Left hindlimb (tissue), 1 donor: ENCODE results near the gene SMIM35.

Experiments
- DNase-seq: peaks from one replicate; pipeline ENCODE4 v3.0.0-alpha.2; 2018

SMIM35 gene

DNA sequence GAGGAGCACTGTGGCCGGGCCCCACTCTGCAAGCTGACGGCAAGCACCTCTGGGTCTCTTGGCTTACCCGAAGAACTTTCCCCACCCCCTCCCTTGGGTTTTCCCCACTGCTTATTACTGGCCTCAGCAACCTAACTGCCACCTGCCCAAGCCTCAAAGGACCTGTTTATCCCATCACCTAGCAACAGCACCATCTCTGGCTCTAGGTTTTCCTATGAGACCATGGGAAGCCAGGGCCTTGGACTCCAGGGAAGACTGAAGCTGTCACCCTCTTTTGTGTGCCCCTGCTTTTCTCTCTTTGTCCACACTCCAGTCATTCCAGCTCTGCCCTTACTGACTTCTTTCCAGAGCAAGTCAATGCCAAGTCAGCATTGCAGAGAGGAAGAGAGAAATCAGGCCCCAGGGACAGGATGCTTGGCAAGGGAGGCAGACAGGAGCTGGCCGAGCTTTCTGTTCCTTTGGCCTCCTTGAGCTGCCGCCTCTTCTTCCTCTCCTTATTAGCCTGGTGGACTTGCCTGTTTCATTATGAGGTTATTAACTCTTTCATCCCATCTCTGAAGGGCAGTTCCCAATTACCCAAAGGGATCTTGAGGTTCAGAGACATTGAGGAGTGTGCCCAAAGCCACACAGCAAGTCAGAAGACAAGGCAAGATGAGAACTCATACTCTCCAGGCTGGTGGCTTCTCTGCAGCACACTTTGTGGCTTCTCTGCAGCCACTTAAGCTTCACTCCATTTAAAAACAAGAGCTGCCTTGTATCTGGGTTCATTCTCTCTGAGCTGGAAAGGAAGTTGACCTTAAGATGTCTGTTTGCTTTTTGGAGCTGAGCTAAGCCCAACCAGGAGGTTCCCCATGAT lies at the start of gene SMIM35:
Gene SMIM35, minus strand, starts transcription at position 51 of the 856 bp plus-strand sequence. CDS start 206 bp downstream, outside the sequence.
- no peak for DNase-seq

DNA sequence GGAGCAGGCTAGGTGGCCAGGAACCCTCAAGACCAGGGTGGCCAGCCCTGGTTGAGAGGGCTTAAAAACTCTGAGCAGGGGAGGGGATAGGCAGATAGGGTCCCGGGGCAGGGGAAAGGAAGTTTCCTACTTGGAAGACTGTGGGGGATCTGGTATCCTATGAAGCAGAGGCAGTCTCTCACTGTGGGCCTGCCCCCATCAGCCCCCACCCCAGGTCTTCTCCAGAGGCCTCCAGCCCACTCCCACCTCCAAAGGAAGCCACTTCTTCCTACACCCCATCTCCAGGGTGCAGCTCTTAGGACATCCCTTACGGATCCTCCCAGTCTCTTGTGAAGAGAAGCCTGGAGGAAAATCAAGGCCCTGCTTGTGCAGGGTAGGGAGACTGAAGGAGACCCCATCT lies 49.6 kb upstream of the SMIM35 start:
- DNase-seq = no peak

DNA sequence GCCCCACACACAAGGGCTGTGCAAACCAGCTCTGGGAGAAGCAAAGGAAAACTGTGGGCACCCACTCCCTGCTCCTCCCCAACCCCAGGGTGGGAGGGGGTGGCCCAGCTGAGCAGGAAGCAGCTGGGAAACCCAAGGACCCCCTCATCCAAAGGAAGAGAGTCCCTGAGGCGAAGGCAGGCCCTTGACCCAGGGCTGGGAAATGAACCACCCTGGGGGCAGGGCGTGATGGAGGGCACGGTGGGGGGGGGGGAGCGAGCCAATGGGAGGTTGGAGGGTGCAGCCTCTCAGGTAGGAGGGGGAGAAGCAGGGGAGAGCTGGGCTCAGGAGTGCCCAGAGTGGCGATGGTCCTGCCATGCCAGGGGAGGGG lies 49.0 kb upstream of the SMIM35 start:
- DNase-seq = no peak

DNA sequence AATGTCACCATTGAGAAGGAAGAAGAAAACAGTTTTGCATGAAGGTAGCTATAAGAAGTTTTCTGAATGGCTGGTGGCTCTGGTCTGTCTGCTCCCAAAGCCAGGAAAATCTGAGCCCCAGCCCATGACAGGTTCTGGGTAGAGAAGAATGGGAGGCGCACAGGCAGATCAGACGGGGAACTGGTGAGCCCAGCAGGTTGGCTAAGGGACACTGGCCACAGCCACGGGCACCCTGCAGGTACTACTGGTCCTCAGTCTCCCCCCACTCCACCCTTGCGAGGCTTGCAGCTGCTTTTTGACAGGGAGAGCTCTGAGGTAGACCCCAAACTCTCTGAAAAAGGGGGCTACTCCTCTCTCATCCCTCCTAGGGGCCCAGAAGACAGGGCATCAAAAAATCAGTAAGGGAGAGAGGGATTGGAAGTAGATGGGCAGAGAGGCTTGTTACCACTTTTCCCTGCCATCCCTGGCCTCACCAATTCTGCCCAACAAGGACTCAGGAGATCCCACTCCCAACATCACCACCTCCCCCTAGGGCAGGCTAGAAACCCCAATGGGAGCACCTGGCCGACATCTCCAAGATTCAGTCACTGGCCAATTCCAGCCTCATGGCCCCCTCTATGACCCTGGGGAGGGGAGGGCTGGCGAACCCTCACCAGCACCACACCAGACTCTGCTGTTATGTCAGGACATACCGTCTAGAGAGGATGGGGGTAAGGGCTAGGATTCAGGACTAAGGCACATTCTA lies 48.5 kb upstream of the SMIM35 start:
- no peak for DNase-seq

DNA sequence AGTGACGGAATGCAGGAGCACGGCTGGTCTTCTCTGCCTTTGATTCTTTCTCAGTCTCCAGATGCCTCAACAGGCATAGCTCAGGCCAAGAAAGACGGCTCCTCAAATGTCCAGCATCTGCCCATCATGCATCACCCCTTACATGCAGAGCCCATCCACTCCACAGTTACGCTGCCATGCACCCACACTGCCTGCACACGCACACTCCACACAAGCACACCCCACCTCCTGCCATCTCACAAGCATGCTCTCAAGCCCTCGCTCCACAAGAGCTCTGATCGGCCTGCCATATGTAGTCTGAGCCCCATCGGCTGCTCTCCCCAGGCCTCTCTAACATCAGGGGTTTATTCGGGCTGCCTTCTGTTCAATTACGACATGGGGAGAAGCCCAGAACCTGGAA lies 47.1 kb upstream of the SMIM35 start:
- DNase-seq = no peak

DNA sequence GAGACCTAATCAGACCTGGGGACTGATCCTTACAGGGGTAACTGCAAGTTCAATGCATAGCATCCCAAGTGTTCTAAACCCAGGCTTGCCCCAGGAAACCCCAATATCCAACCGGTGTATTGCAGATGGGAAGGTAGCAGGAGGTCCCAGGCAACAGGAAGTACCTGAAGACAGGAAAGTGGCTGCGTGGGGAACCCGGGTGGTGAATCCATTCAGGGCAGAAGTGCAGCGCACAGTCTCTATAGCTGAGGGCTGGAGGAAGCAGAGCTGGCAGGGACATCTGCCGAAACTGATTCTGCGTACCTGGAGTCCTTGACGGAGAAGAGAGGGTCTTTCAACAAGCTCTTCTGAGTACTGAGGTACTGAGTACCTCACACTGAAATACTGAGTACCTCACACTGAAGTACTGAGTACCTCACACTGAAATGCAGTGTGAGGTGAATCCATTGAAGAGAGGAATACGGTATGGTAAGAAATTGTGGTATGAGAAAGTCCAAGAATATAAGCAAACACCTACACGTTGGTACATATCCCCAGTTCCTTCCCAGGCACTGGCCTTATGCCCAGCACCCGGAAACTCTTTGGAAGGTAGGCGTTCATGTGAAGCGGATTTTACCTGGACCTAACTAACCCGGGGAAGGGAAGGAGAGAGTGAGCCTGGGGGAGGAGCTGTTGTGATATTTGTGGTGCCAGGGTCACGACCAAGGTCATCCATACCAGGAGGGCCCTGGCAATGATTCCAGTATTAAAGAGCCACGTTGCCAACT lies 45.8 kb upstream of the SMIM35 start:
- no peak for DNase-seq

DNA sequence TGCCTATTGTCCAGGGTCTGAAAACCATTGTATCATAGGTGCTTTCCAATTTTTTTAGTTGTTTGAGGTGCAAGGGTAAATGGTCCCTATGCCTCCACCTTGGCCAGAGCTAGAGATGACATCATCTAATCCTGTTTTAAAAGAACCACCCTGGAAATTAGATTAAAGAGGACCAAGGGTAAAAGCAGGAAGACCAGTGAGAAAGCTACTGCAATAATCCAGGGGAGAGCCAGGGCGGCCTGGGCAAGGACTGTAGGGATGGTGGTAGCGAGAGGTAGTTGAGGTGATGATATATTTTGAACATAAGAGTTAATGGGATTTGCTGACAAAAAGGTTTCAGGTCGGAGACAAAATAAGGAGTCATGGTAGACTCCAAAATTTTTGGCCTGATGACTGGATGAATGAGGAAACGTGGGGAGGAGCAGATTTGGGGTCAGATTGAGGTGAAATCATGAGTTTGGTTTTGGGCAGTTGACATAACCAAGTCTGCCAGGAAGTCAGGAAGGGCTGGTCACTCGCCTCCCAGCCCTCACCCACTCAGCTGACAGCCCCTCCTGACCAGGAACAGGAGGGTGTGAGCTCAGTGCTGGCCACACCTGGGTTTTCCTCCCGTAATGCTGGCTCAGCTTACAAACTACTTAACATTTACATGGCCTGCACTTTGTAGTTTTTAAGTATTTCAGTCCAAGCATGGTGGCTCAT lies 42.9 kb upstream of the SMIM35 start:
- DNase-seq = no peak

DNA sequence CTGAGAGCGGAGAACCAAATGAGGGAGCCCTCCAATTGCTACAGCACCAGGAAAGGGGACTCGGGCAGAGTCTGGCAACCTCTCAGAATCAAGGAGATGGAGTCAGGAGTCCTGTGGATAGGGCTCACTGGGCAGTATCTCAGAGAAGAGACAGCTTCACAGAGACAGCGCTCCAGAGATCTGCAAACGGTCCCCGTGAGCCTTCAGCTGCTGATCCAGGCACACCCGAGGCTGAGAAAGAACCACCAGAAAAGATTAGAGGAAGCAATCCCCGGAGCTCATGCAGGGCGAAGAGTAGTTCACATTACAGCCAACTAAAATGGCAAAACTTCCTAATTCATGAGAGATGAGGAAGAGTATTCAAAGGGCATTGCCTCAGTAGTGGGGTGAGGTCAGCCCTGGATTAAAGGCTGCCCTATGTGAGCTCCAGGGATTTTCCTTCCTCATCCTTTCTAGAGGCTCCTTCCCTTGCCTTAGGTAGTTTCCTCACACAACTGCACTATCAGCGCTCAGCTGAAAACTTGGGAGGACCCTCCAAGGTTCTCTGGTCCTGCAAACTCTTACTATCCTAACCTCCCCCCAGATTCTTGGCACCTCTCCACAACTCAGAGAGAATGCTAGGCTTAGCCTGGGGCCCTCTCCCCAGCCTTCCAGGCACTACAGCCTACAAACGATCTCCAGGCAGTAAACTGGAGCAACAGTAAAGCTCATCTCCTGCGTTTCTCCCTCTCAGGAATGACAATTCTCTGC lies 42.1 kb upstream of the SMIM35 start:
- no peak for DNase-seq

DNA sequence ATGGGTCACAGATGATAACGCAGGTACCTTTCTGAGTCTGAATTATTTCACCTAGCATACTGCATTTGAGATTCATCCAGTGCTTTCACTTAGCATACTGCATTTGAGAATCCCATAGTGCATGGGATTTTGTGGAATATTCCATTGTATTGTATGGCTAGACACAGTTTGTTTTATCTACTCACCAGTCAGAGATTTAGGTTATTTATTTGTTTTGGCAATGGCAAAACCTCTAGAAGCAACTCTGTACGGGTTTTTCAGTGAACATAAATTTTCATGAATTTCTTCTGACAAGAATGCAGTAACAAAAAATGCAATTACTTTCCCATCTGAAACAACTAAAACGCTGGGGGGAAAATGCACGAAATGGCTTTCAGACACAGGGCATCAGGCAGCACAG lies 41.5 kb upstream of the SMIM35 start:
- no peak for DNase-seq

DNA sequence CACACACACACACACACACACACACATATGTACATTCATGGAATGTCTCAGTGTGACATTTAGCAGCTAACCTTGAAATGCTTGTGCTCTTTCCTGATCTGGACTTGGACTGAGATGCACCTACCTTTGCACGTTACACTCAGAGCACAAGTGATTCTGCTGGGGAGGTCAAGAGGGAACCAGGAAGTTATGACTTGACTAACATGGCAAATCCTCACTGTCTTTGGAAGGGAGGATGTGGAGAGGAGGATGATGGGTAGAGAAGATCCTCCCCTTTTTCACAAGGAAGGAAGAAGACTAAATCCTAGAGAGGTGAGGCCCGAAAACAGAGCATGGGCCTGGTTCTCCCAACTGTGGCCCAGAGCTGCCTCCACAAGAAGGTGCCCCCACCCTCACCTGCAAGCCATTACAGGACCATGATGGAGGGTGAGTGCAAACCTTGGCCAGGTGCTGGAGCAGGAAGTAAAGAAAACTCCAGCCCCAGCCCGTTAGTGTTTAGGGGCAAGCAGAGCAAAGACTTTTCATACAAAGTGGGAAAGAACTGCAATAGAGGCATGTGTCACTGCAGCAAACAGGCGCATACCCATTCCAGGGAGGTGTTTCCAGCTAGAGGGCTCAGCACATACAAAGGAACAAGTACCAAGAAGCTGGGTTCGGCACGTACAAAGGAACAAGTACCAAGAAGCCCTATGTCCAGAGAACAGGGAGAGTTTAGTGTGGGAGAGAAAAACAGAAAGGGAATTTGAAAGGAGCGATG lies 39.5 kb upstream of the SMIM35 start:
- DNase-seq = no peak

DNA sequence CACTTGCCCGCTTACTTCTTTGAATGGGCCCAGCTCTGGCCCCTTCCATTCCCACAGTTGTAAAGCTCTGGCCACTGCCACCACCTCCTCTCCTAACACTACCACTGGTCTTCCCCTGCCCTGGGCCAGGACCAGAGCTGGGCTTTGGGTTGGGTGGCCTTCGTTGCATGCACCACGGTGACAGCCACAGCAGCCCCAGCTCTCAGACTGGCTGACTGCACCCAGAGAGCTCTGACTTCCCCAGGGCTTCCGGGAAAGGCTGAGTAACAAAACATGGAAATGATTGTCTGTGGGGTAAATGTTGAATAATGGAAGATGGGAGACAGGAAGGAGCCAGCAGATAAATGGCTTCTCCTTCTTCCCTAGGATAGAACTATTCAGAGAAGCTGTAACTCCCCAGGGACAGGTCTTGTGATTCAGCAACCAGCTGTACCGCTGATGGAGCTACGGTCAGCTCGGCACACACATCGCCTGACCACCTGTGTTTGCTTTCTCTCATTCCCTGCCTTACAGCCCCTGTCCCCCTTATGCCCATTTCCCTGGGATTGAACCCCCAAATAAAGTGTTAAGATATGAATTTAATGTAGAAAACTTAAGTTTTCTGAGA lies 38.3 kb upstream of the SMIM35 start:
- no peak for DNase-seq

DNA sequence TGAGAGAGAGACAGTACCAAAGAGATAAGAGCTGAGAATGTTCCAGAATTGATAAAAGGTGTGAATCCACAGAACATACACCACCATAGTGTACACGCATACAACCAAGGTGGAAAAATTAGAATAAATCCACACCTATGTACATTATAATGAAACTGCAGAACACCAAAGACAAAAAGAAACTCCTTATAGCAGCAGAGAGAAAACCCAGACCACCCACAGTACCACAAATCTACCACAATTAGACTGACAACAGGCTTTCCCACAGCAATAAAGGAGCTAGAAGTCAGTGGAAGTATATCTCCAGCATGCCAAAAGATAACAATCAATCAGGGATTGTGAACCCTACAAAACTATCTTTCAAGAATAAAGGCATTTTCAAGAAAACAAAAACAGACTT lies 34.0 kb upstream of the SMIM35 start:
- DNase-seq = no peak

DNA sequence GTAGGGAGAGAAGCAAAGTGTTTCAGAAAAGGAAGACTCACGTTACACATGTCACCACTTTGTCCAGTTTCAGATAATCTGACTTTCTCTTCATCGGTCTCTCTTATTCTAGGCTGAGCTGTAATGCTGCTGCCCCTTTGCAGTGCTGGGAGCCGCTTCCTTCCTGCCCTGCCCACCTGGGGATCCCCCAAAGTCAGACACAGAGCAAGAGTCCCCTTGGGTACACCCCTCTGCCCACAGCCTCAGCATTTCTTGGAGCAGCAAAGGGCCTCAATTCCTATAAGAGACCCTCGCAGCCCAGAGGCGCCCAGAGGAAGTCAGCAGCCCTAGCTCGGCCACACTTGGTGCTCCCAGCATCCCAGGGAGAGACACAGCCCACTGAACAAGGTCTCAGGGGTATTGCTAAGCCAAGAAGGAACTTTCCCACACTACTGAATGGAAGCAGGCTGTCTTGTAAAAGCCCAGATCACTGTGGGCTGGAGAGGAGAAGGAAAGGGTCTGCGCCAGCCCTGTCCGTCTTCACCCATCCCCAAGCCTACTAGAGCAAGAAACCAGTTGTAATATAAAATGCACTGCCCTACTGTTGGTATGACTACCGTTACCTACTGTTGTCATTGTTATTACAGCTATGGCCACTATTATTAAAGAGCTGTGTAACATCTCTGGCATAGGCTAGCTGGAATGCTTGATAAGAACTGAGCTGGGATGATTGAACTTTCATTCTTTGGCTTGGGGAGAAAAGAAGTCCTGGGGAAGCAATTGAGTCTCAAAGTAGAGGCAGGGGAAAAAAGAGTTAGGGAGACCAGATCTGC lies 31.2 kb upstream of the SMIM35 start:
- DNase-seq = no peak

DNA sequence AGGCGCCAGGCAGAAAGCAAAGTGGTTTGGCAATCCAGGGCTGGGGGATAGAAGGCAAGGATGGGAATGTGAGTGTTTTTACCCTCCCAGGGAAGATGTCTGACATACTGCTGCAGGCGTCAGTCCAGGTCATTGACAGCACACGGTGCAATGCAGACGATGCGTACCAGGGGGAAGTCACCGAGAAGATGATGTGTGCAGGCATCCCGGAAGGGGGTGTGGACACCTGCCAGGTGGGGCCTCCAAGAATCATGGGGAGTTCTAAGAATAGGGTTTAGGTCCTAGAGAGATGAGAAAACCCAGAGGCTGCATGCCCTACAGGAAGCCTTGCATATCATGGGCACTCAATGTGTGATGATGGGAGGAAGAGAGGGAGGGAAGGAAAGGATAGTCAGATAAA lies 28.3 kb upstream of the SMIM35 start:
- DNase-seq = no peak

DNA sequence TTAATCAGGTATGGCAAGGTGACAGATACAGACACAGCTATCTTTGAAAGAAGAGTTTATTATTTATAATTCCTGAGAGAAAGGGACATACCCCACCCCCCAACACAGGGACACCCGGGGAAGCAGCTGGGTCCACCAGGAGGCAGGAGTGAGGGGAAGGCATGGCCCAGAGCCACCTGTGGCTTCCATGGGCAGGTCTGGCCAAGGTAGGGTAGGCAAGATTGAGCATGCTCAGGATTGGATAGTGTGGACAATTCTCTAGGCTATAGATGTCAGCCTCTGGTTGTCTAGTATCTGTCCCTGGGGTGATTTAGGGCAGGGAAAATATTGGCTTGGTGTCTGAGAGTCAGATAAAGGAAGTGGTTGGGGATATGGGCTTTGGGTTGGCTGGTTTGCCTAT lies 27.5 kb upstream of the SMIM35 start:
- DNase-seq = no peak

DNA sequence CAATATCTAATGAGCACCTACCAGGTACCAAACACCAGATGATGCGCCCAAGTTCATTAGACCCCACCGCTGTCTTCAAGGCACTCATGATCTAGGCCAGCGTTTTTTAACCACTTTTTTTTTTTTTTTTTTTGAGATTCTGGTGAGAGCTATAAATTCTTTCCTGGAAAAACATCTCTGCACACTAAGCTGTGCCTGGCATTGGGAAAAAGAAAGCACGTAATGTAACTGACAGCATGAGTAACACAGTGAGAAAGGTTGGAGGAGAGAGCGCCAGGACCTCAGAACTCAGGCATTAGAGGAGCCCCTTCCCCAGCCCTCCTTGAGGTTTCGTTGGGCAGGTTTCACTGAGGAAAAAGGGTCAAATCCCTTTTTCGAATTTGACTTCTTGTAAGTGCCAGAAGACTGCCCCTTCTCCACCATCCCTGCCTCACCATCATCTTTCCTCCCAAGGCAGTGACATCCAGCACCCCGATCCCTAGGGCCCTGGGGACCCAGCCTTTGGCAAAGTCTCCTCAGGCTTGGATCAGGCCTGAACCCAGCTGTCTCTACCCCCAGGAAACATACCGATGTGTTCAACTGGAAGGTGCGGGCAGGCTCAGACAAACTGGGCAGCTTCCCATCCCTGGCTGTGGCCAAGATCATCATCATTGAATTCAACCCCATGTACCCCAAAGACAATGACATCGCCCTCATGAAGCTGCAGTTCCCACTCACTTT lies 26.1 kb upstream of the SMIM35 start:
- DNase-seq = no peak

DNA sequence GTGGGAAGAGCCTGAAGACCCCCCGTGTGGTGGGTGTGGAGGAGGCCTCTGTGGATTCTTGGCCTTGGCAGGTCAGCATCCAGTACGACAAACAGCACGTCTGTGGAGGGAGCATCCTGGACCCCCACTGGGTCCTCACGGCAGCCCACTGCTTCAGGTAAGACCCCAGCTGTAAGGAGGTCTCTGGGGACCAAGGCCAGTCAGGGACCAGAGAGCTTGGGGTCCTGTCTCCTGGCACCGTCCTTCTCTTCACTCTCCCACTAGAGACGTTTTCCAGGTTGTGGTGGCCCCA lies 24.9 kb upstream of the SMIM35 start:
- DNase-seq = no peak

DNA sequence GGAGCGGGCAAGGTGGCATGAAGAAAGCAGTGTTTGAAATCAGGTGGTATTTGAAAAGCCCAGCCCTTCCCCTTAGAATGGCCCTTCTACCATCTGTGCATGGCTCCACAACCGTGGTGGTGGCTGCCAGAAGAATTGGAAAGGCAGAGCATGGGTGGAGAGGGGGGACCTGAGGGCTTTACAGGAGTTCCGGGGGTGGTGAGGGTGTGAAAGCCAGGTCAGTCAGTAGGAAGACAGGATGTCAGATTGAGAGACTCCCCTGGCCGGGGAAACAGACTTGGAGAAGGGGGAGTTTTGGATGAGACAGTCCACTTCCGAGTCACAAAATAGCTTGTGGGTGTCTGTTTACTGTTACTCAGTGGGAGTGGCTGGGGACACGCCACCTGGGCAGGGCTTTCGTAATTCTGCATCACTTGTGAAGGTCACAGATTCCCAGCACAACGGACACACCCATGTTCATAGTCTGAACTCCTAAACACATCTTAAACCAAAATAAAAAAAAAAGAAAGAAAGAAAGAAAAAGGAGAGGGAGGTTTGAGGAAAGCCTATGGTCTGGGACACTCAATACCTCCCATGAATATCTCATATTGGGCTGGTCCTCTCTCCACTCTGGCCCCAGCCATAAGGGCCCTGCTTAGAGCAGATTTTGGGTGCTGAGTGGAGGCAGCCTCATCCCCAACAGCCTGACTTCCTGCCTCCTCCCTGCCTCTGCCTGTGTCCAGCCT lies 24.4 kb upstream of the SMIM35 start:
- no peak for DNase-seq

DNA sequence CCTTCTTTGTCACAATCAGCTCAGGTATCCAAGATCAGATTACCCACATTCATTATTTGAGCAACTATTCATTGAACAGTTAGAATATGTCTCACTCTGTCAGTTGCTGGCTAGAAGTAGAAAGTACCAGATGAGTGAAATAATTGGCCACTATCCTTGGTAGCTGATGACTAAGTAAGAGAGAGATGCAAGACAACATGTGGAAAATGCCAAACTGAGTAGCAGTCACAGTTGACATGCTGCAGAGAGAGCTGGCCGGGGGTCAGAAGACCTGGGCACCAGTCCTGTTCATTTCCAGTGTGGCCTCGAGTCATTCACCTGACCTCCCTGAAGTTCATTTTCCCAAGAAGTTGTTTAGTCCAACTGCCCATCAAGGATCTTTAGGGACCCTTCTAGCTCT lies 22.5 kb upstream of the SMIM35 start:
- no peak for DNase-seq
